ENCODE measurements around the gene ZNF326. TPM values are rescaled to one million over a fixed set of nuclear protein-coding genes. Genes with fewer than 3 reads are reported as not detected.

Gene ZNF326
- total and polyA plus RNA-seq, 8 donors = 12.7 to 96.4 (median 73.5) TPM

GRCh38 chr1:89966656-89967055 is 28.3 kb upstream of the ZNF326 start:
- ATAC-seq = no peak
- intact Hi-C loops (cut with DNase I) = no loop called here
- H3K27ac ChIP-seq = no peak overlapping the region

GRCh38 chr1:89971600-89971999 is 23.3 kb upstream of the ZNF326 start:
- ATAC-seq (no peak), DNase-seq (no peak)
- Histone ChIP-seq H3K9me3 (no peaks in the 10 kb centered on the region), H3K27me3 (no peaks in the 10 kb centered on the region), H3K4me3 (no peak overlapping the region), H3K36me3 (no peaks in the 10 kb centered on the region), H3K4me1 (peaks cover 0 to 14% of the 10 kb centered on the region in 2 donors), H3K27ac (no peak overlapping the region)
- intact Hi-C loops (cut with DNase I) = no loop called here
- no peak for TF ChIP-seq CTCF (IDR thresholded peaks at IDR 0.05)

More at GRCh38 chr1:89966656-89967055, 28.3 kb upstream of the ZNF326 start:
- no peaks in the 10 kb centered on the region for H3K9me3 ChIP-seq
- H3K36me3 ChIP-seq = no peaks in the 10 kb centered on the region
- DNase-seq = no peak
- peaks cover 0 to 5% of the 10 kb centered on the region in 2 donors for H3K4me1 ChIP-seq
- no peak for TF ChIP-seq CTCF (IDR thresholded peaks at IDR 0.05)
- H3K27me3 ChIP-seq = no peaks in the 10 kb centered on the region
- H3K4me3 ChIP-seq = no peak overlapping the region

GRCh38 chr1:89972024-89972423 is 22.9 kb upstream of the ZNF326 start:
- no peaks in the 10 kb centered on the region for H3K27me3 ChIP-seq
- intact Hi-C loops (cut with DNase I) = no loop called here
- no peaks in the 10 kb centered on the region for H3K36me3 ChIP-seq
- peaks cover 0 to 12% of the 10 kb centered on the region in 2 donors for H3K4me1 ChIP-seq
- ATAC-seq (no peak), DNase-seq (no peak)
- H3K27ac ChIP-seq = no peak overlapping the region
- TF ChIP-seq CTCF (IDR thresholded peaks at IDR 0.05) = no peak
- no peaks in the 10 kb centered on the region for H3K9me3 ChIP-seq
- no peak overlapping the region for H3K4me3 ChIP-seq

GRCh38 chr1:89973471-89974127 is 21.3 kb upstream of the ZNF326 start:
- Histone ChIP-seq H3K27me3 (no peaks in the 10 kb centered on the region), H3K9me3 (no peaks in the 10 kb centered on the region), H3K4me3 (no peak overlapping the region), H3K36me3 (no peaks in the 10 kb centered on the region), H3K27ac (no peak overlapping the region), H3K4me1 (peaks cover 0 to 12% of the 10 kb centered on the region in 2 donors)
- DNase-seq (no peak), ATAC-seq (no peak)
- intact Hi-C loops (cut with DNase I) = no loop called here
- no peak for TF ChIP-seq CTCF (IDR thresholded peaks at IDR 0.05)

- no peak overlapping the region for H3K27ac ChIP-seq
- H3K4me1 ChIP-seq = peaks cover 0 to 12% of the 10 kb centered on the region in 2 donors
- DNase-seq (no peak), ATAC-seq (no peak)
- no peaks in the 10 kb centered on the region for H3K9me3 ChIP-seq
- no peak overlapping the region for H3K4me3 ChIP-seq
- no peaks in the 10 kb centered on the region for H3K36me3 ChIP-seq
- no peaks in the 10 kb centered on the region for H3K27me3 ChIP-seq
- intact Hi-C loops (cut with DNase I) = no loop called here
- TF ChIP-seq CTCF (IDR thresholded peaks at IDR 0.05) = no peak
These were observed 20.7 kb upstream of the ZNF326 start for GRCh38 chr1:89974256-89974655.
